ENCODE data around the gene HELZ.

DNA sequence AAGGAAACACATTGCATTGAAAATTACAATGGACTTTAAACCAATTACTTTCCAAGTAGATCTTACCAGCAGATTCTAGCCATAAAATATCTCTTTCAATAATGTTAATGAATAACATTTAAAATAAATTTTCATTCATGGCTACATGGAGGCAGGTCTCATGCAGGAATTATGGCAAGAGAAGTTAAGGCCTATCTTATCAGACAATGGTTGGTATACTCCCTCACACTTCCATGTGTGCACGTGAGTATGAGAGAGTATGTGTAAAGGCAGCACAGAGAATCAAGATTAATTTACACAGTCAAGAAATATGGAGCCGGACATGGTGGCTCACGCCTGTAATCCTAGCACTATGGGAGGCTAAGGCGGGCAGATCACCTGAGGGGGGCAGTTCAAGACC is 76.5 kb downstream of the HELZ start:
- TF ChIP-seq EZH2 (IDR thresholded peaks at IDR 0.05; ENCODE audit: insufficient read depth, poor library complexity, severe bottlenecking) (no peak), EZH2phosphoT487 (IDR thresholded peaks at IDR 0.05; ENCODE audit: insufficient read depth, low read depth) (no peak)
